SU-DHL-6 (cell line): Measurements from ENCODE around the gene OR51V1.

ENCODE experiments used
- EZH2phosphoT487 ChIP-seq: fragments of 200-600 bp; sonication (generic), shearing (Covaris generic); conservative IDR thresholded peaks from 2 replicates; pipeline ENCODE4 v1.6.1; 2018; ENCODE audit warnings: mild to moderate bottlenecking, antibody characterized with exemption, low read length, moderate library complexity, mixed read lengths
- TF ChIP-seq, protein P1 (sequence below): fragments of 200-600 bp; sonication (generic); IDR thresholded peaks from one replicate; pipeline ENCODE4 v1.5.1; 2017; ENCODE audit warnings: antibody characterized with exemption, mild to moderate bottlenecking, low read length, moderate library complexity; ENCODE audit not compliant: insufficient read depth, poor library complexity, severe bottlenecking

DNA sequence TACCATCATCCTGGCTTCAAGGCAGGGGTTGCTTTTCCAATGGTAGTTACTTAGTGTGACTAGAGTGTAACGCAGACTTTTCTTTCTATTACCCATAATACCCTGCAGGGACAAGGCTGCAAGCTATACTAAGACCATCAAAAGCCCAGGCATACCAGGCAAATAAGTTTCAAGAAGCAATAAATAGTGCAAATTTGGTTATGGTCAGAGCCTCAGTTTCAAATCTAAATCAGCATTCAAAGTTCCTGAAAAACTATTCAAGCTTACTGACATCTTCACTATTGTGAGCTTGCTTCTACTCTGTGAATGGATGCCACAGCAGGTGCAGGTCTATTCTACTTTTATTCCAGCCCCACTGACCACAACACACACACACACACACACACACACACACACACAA is 28.9 kb upstream of the OR51V1 start:
- TF ChIP-seq, protein P1, sequence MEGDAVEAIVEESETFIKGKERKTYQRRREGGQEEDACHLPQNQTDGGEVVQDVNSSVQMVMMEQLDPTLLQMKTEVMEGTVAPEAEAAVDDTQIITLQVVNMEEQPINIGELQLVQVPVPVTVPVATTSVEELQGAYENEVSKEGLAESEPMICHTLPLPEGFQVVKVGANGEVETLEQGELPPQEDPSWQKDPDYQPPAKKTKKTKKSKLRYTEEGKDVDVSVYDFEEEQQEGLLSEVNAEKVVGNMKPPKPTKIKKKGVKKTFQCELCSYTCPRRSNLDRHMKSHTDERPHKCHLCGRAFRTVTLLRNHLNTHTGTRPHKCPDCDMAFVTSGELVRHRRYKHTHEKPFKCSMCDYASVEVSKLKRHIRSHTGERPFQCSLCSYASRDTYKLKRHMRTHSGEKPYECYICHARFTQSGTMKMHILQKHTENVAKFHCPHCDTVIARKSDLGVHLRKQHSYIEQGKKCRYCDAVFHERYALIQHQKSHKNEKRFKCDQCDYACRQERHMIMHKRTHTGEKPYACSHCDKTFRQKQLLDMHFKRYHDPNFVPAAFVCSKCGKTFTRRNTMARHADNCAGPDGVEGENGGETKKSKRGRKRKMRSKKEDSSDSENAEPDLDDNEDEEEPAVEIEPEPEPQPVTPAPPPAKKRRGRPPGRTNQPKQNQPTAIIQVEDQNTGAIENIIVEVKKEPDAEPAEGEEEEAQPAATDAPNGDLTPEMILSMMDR = no peak
- TF ChIP-seq EZH2phosphoT487 = no peak
